WTC11 (cell line): ENCODE data around the gene PKMYT1. TPM values are rescaled to one million over a fixed set of nuclear protein-coding genes. Genes with fewer than 3 reads are reported as not detected.

Experiments used
- ATAC-seq: fragments of 200-7000 bp; cut with Tn5 transposase; 2 replicates; pipeline ENCODE4 v1.10.0; 2021; ENCODE audit warnings: mild to moderate bottlenecking, moderate library complexity
- CTCF ChIA-PET: fragments of 300-600 bp; sonication (Branson Sonifier 250); formaldehyde crosslinking; loops from one replicate; lab custom pipeline; 2021; ENCODE audit warnings: antibody characterized with exemption; lab: Charles Lee
- POLR2A ChIA-PET: fragments of 350-600 bp; sonication (Branson Sonifier 250); formaldehyde crosslinking; loops from one replicate; lab custom pipeline; 2021; ENCODE audit warnings: antibody characterized with exemption; lab: Charles Lee
- DNase-seq: peaks from one replicate; pipeline ENCODE4 v3.0.0; 2021; ENCODE audit warnings: low spot score
- H3K27ac Mint-ChIP-seq: 2 replicates; pipeline ENCODE4 v1.8.0; 2021; ENCODE audit warnings: mixed read lengths
- H3K27me3 Mint-ChIP-seq: 2 replicates; pipeline ENCODE4 v1.8.0; 2021; ENCODE audit warnings: low read depth, mild to moderate bottlenecking, moderate library complexity, mixed read lengths
- H3K36me3 Mint-ChIP-seq: 2 replicates; pipeline ENCODE4 v1.8.0; 2021; ENCODE audit warnings: mixed read lengths
- H3K4me1 Mint-ChIP-seq: 2 replicates; pipeline ENCODE4 v1.8.0; 2022; ENCODE audit warnings: mixed read lengths
- H3K4me3 Mint-ChIP-seq: 2 replicates; pipeline ENCODE4 v1.8.0; 2021; ENCODE audit warnings: mild to moderate bottlenecking, moderate library complexity, mixed read lengths
- H3K9me3 Mint-ChIP-seq: 2 replicates; pipeline ENCODE4 v1.8.0; 2021; ENCODE audit warnings: mixed read lengths
- FOXJ3 ChIP-seq: sonication (generic); formaldehyde crosslinking; IDR thresholded peaks from 2 replicates; pipeline ENCODE4 v1.9.0; 2021; ENCODE audit warnings: missing genetic modification reagents, mild to moderate bottlenecking, borderline replicate concordance
- PRRX2 ChIP-seq: fragments of 250-450 bp; sonication (Bioruptor Pico); IDR thresholded peaks from 2 replicates; pipeline ENCODE4 v1.8.0; 2021; ENCODE audit warnings: mild to moderate bottlenecking
- SMAD4 ChIP-seq: sonication (generic); formaldehyde crosslinking; IDR thresholded peaks from 2 replicates; pipeline ENCODE4 v1.8.0; 2022; ENCODE audit warnings: mild to moderate bottlenecking, missing genetic modification reagents
- SP1 ChIP-seq: sonication (generic); formaldehyde crosslinking; conservative IDR thresholded peaks from 2 replicates; pipeline ENCODE4 v1.8.1; 2022; ENCODE audit warnings: missing genetic modification reagents
- TP53 ChIP-seq: sonication (generic); formaldehyde crosslinking; IDR thresholded peaks from 2 replicates; pipeline ENCODE4 v1.8.1; 2023; ENCODE audit warnings: mild to moderate bottlenecking, missing genetic modification reagents
- ZNF232 ChIP-seq: sonication (generic); formaldehyde crosslinking; IDR thresholded peaks from 2 replicates; pipeline ENCODE4 v1.8.0; 2022; ENCODE audit warnings: mild to moderate bottlenecking, missing genetic modification reagents
- ZNF416 ChIP-seq: fragments of 250-450 bp; sonication (Bioruptor Pico); IDR thresholded peaks from 2 replicates; pipeline ENCODE4 v1.9.0; 2021; ENCODE audit warnings: mild to moderate bottlenecking, inconsistent platforms
- total RNA-seq: library from RNA; stranded (reverse); gene quantifications from 3 replicates; pipeline ENCODE4 v1.2.3, GENCODE V29; 2021
- TF ChIP-seq, protein P1 (sequence below): sonication (generic); formaldehyde crosslinking; IDR thresholded peaks from 2 replicates; pipeline ENCODE4 v1.8.1; 2023; ENCODE audit warnings: mild to moderate bottlenecking, missing genetic modification reagents, borderline replicate concordance
- TF ChIP-seq, protein P2 (sequence below): fragments of 250-450 bp; sonication (Bioruptor Pico); conservative IDR thresholded peaks from 2 replicates; pipeline ENCODE4 v1.9.0; 2021; ENCODE audit warnings: mild to moderate bottlenecking
- TF ChIP-seq, protein P3 (sequence below): sonication (generic); formaldehyde crosslinking; IDR thresholded peaks from 2 replicates; pipeline ENCODE4 v1.8.1; 2022; ENCODE audit warnings: low read depth, missing genetic modification reagents, borderline replicate concordance

PKMYT1 gene
- total RNA-seq, 1 experiment from 2014 or later: 120 TPM

DNA sequence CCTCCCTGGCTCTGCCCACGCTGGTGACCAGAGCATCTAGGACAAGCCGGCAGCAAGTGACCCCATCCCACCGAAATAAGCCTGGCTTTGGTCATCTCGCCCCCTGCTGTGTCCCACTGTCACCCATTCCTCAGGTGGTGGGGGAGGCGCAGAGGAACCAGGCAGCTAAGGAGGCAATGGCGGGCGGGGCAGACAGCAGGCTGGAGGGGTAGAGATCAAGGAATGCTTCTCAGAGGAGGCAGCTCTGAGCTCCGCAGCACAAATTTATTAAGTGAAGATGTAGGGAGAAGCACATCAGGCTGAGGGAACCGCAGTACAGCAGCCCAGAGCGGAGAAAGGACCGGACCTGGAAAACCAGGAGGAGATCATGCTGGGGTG lies 23.7 kb downstream of the PKMYT1 start:
- no peak for ATAC-seq
- POLR2A ChIA-PET: interaction anchor here (1.4 to 1.6 kb wide), 2 partner anchors 8 to 11 kb away, joined by 4 read pairs; partner anchors contain the start of gene KREMEN2
- no peak for DNase-seq
- no peaks in the 10 kb centered on the region; the same call in 1 of the 2 replicates for H3K27me3 Mint-ChIP-seq
- H3K27ac Mint-ChIP-seq: no peak overlapping the region; the same call in 1 of the 2 replicates
- no peak overlapping the region for H3K4me3 Mint-ChIP-seq
- H3K9me3 Mint-ChIP-seq: no peaks in the 10 kb centered on the region
- H3K4me1 Mint-ChIP-seq: peaks cover 26% of the 10 kb centered on the region
- H3K36me3 Mint-ChIP-seq: no peaks in the 10 kb centered on the region
- CTCF ChIA-PET: interaction anchor here (0.7 to 2.2 kb wide), 6 partner anchors 8 to 216 kb away, joined by 3 to 13 read pairs (median 6); partner anchors contain the start of gene PAQR4
- TF ChIP-seq, protein P1, sequence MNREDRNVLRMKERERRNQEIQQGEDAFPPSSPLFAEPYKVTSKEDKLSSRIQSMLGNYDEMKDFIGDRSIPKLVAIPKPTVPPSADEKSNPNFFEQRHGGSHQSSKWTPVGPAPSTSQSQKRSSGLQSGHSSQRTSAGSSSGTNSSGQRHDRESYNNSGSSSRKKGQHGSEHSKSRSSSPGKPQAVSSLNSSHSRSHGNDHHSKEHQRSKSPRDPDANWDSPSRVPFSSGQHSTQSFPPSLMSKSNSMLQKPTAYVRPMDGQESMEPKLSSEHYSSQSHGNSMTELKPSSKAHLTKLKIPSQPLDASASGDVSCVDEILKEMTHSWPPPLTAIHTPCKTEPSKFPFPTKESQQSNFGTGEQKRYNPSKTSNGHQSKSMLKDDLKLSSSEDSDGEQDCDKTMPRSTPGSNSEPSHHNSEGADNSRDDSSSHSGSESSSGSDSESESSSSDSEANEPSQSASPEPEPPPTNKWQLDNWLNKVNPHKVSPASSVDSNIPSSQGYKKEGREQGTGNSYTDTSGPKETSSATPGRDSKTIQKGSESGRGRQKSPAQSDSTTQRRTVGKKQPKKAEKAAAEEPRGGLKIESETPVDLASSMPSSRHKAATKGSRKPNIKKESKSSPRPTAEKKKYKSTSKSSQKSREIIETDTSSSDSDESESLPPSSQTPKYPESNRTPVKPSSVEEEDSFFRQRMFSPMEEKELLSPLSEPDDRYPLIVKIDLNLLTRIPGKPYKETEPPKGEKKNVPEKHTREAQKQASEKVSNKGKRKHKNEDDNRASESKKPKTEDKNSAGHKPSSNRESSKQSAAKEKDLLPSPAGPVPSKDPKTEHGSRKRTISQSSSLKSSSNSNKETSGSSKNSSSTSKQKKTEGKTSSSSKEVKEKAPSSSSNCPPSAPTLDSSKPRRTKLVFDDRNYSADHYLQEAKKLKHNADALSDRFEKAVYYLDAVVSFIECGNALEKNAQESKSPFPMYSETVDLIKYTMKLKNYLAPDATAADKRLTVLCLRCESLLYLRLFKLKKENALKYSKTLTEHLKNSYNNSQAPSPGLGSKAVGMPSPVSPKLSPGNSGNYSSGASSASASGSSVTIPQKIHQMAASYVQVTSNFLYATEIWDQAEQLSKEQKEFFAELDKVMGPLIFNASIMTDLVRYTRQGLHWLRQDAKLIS (CRISPR knock-in tag): no peak
- TF ChIP-seq, protein P2, sequence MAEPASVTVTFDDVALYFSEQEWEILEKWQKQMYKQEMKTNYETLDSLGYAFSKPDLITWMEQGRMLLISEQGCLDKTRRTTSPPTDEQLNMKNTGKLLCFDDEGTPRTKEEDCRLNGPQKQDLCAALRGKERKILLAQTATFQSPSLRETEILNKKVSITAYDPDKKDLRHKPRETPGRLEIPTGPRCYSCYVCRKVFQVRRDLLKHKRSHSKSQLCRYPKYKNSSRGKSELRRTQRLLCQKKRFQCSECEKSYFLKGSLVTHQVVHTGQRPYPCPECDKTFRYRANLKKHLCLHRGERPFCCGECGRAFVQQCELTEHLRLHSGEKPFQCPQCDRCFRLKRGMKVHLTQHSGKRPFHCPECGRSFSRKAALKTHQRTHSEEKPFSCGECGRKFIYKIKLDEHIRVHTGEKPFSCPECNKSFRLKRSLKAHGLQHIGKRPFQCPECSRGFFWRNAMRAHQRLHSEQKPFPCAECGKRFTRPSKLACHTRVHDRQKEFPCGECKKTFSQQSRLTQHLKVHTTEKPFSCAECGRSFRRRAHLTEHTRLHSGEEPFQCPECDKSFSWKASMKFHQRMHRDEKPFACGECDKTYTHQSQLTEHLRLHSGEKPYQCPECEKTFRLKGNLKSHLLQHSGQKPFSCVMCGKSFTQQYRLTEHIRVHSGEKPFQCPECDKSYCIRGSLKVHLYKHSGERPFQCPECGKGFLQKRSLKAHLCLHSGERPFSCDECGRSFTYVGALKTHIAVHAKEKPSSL (CRISPR knock-in tag): no peak

DNA sequence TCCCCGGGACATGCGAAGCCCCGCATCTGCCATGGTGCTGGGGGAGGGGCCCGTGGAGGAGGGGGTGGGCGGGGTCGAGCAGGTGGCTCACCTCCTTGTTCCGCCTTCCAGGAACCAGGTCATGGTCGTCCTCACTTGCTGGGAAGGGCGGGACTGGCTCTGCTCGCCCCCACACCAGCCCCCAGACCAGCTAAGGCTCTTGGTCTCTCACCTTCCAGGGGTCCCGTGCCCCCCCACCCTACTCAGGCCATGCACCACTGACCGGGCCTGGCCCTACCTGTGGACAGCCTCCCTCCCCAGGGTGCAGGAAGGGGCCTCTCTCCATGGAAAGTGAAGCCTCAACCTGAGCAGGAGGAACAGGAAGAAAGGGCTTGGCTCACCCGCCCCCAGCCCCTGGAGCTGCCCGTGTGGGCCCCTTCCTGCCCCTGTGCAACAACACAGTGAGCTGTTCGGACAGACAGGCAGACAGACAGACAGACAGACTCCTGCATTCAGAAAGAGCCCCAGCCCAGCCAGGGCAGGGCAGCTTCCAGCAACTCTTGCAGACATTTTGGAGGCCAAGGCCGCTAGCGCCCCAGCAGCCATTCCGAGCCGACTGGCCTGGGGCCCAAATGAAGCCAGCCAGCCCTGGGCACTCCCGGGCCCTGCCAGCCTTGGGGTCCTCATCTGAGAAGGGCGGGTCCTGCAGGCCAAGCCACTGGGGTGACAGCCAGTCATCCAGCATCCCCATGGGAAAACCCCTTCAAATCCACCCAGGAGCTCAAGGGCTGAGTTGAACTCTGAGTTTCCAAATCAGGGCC lies 24.3 kb downstream of the PKMYT1 start:
- ATAC-seq (peak; percentile 64), DNase-seq (peak; percentile 40)
- CTCF ChIA-PET: interaction anchor here (0.7 to 2.2 kb wide), 6 partner anchors 9 to 216 kb away, joined by 3 to 13 read pairs (median 6); partner anchors contain the start of gene PAQR4
- POLR2A ChIA-PET: interaction anchor here (1.4 to 1.6 kb wide), 2 partner anchors 8 to 10 kb away, joined by 4 read pairs; partner anchors contain the start of gene KREMEN2
- no peaks in the 10 kb centered on the region for H3K9me3 Mint-ChIP-seq
- TF ChIP-seq FOXJ3 (CRISPR knock-in tag) (no peak), SMAD4 (CRISPR knock-in tag) (no peak), ZNF232 (CRISPR knock-in tag) (no peak), SP1 (CRISPR knock-in tag) (0 out of 2 replicates have a peak, but pooled peaks have one; percentile 17), ZNF416 (CRISPR knock-in tag) (no peak)
- TF ChIP-seq, protein P3, sequence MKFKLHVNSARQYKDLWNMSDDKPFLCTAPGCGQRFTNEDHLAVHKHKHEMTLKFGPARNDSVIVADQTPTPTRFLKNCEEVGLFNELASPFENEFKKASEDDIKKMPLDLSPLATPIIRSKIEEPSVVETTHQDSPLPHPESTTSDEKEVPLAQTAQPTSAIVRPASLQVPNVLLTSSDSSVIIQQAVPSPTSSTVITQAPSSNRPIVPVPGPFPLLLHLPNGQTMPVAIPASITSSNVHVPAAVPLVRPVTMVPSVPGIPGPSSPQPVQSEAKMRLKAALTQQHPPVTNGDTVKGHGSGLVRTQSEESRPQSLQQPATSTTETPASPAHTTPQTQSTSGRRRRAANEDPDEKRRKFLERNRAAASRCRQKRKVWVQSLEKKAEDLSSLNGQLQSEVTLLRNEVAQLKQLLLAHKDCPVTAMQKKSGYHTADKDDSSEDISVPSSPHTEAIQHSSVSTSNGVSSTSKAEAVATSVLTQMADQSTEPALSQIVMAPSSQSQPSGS (CRISPR knock-in tag): no peak
- H3K36me3 Mint-ChIP-seq: no peaks in the 10 kb centered on the region
- H3K4me1 Mint-ChIP-seq: peaks cover 26% of the 10 kb centered on the region
- 0 out of 2 replicates have a peak overlapping the region, but pooled peaks have one; percentile 41 for H3K27ac Mint-ChIP-seq
- H3K4me3 Mint-ChIP-seq: no peak overlapping the region
- no peaks in the 10 kb centered on the region; the same call in 1 of the 2 replicates for H3K27me3 Mint-ChIP-seq

DNA sequence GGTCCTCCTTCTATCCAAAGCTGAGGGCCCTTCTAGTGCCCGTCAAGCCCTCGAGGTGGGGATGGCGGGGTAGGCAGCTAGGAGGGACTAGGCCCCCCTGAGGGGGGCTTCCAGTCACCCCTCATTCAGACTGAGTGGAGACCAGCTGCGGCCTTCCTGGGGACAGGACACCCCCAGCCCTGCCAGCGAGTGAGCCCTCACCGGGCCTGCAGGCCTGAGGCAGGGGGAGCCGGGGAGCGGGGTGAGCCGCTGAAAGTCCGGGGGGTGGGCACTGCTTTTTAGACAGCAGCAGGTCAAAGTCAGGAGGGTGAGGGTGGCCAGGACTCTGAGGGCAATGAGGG lies 24.8 kb downstream of the PKMYT1 start:
- Mint-ChIP-seq H3K27ac (no peak overlapping the region), H3K4me1 (peaks cover 26% of the 10 kb centered on the region), H3K36me3 (no peaks in the 10 kb centered on the region), H3K9me3 (no peaks in the 10 kb centered on the region), H3K27me3 (no peaks in the 10 kb centered on the region; the same call in 1 of the 2 replicates), H3K4me3 (no peak overlapping the region)
- ATAC-seq: peak; percentile 9; the same call in 1 of the 2 replicates
- 0 out of 2 replicates have a peak, but pooled peaks have one; percentile 41 for TF ChIP-seq TP53
- TF ChIP-seq PRRX2 (CRISPR knock-in tag): no peak
- no peak for DNase-seq
- CTCF ChIA-PET: interaction anchor here (0.9 to 2.2 kb wide), 3 partner anchors 28 to 116 kb away, joined by 3 to 10 read pairs (median 4); no protein-coding TSS in a partner anchor
- POLR2A ChIA-PET: interaction anchor here (1.4 to 1.6 kb wide), 2 partner anchors 9 kb away, joined by 4 read pairs; partner anchors contain the start of gene KREMEN2
